Measurements from ENCODE around the gene ANKZF1.

Gene ANKZF1

DNA sequence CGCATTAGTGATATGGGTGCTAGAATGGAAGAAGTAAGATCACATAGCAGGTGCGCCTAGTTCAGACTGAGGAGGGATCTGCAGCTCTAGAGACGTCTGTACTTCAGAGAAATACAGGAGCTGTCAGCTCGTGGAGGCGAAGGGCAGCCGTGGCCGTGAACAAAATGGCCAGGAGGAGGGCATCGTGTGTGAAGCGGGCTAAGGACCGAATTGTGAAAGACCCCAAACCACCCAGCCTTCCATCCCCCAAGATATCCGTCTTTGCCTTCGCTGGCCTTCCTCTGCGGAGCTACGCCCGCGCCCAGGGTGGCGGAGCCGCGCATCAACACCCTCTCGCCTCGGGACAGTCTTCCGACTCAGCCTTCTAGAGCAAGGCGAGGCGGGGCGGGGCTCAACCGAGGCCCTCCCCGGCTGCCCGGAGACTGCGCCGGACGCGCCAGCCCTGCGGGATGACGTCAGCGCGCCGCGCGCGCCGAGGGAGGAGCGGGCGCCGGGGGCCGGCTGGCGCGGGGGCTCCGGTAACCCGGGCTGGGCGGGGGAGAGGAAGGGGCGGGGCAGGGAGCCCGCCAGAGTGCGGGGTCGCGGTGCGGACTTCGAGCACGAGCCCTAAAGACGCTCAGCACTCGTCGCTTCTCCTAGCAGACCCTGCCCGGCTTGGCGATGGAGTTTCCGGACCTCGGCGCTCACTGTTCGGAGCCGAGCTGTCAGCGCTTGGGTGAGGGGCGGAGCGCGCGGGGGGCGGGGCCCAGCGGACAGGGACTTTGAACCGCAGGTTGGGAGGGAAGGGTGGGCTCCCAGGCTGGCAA lies 23.1 kb upstream of the ANKZF1 start, which contains the start of gene ZFAND2B:
Gene ZFAND2B, plus strand, starts transcription at position 455 of the 806 bp plus-strand sequence. Its CDS starts 206 bp downstream, at position 661.
- peak within 1 kb of the TSS; percentile 64 for H3K4me3 ChIP-seq (ENCODE audit: low read depth, low read length)
- peak; percentile 67 for DNase-seq (ENCODE audit: low read depth)

DNA sequence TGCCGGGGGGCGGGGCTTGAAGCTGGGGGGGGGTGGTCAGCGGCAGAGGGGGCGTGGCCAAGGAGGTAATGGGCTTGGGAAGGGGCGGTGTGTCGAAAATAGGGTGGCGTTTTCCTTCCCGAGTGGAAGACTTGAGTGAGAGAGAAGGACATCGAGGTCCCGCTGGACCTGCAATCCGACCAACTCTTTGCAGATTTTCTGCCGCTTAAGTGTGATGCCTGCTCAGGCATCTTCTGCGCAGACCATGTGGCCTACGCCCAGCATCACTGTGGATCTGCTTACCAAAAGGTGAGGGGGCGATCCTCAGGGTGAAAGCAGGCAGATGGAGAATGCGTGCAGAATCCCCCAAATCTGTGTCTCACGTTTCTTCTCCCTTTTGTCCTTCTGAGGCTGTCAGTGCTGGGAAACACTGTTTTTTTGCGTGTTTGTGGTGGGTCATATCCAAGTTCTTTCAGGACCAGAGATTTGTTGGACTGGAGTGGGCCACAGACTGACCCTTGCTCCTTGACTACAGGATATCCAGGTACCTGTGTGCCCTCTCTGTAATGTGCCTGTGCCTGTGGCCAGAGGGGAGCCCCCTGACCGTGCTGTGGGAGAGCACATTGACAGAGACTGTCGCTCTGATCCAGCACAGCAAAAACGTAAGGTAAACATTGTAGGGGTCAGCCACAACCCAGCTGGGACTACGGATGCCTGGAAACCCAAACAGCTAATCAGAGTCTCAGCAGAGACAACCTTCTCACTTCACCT lies 22.3 kb upstream of the ANKZF1 start:
- H3K4me3 ChIP-seq (ENCODE audit: low read depth, low read length): peak overlapping the region; percentile 64
- no peak for DNase-seq (ENCODE audit: low read depth)

DNA sequence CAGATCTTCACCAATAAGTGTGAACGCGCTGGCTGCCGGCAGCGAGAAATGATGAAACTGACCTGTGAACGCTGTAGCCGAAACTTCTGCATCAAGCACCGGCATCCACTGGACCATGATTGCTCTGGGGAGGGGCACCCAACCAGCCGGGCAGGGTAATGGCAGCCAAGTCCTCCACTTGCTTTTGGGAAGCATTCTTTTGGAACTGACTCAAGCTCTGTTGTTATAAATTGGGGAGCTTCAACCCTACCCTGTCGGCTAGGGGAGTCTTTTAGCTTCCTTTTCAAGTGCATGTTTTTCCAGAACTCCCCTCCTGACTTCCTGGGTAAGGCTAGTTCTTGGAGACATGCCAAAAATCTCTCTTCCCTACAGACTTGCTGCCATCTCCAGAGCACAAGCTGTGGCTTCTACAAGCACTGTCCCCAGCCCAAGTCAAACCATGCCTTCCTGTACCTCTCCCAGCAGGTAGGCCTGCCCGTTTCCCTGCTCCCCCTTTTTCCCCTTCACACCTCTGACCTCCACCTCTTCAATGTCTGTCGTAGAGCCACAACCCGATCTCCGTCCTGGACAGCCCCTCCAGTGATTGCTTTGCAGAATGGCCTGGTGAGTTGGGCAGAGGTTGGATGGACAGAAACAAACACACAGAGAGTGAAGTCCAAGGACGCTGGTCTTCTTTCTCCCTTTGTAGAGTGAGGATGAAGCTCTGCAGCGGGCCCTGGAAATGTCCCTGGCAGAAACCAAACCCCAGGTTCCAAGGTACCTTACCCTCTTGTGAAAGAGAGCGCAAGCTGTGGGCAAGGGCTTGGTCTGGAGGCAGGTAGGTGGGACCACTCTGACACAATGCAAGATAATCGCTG lies 21.5 kb upstream of the ANKZF1 start:
- no peak for DNase-seq (ENCODE audit: low read depth)
- peak overlapping the region; percentile 64 for H3K4me3 ChIP-seq (ENCODE audit: low read depth, low read length)

DNA sequence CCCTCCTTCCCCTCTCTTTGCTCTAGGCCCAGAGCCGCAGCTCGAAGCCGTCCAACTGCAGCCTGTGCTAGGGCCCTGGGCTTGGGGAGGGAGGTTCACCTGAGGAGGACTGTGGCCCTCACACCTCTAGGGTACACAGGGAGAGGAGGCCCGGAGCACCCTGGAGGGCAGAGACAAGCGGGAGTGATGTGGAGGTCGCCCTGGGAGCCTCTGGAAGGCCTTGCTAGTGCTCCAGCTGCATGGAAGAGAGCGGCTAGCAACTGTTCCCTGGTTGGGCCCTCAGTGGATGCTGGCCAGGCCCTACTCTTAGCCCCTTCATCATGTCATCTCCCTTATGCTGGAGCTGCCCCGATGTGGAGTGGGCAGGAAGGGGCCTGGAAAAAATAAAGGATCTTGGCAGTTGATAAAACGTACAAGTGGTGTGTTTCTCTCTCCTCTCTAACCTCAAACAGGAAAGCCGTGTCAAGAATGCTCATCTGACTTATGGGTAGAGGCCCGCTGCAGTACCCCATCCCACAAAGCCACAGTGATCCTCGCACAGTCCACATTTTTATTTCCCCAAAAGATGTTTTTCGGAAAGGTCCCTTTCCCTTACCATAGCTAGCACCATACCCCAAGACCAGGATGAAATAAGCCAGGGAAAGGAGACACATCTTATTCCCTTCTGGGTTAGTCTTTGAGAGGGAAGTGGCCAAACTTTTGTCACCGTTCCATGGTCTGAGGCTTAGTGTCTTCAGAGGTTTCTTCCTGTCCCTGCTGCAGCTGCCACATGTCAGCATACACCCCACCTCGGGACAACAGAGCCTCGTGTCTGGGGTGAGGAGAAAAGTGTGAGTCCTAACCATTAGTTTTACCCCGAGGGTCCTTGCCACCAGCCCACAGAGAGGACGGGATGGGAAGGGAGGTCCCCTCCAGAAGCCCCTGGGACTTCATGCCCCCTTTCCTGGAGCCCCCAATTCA lies 20.1 kb upstream of the ANKZF1 start:
- H3K4me3 ChIP-seq (ENCODE audit: low read depth, low read length): no peak overlapping the region
- DNase-seq (ENCODE audit: low read depth): no peak

DNA sequence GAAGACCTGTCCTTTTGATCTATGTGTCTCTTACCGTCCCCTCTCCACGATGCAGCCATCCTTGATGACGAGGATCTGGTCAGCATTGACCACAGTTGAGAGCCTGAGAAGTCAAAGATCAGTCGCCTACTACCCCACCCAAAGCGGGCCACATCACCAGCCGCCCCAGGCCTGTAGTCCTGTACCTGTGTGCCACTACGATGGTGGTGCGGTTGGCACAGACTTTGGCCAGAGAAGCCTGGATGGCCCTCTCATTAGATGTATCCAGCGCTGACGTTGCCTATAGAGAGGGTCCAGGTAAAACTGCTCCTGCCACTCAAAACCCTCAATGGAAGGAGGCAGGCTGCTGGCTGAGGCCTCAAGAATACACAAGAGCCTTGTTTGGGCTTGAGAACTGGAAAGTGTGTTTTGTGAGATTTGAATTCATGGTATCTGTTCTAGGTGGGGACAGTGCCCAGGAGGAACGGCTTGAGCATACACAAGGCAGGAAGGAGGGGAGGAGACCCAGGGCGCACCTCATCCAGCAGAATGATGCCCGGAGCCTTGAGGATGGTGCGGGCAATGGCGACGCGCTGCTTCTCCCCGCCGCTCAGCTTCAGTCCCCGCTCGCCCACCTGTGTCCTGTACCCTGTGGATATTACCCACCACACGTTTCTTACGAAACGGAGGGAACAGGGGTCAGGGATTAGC lies 19.3 kb upstream of the ANKZF1 start:
- no peak overlapping the region for H3K4me3 ChIP-seq (ENCODE audit: low read depth, low read length)
- DNase-seq (ENCODE audit: low read depth): no peak

DNA sequence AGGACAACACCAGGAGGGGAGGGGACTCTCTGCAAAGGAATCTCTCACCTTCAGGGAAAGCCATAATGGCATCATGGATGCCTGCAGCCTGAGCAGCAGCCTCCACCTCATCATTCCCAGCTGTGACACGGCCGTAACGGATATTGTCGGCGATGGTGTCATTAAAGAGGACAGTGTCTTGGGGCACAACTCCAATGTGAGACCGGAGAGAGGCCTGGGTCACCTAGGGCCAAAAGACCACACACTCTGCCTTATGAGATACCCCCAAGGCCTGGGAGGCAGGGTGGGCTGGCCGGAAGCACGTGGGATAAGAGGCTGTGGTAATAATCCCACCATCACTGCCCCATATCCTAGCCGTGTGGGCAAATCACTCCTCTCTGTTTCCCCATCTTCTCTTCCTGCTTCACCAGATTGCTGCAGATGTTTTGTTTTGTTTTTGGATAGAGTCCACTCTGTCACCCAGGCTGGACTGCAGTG lies 18.7 kb upstream of the ANKZF1 start:
- no peak overlapping the region for H3K4me3 ChIP-seq (ENCODE audit: low read depth, low read length)
- DNase-seq (ENCODE audit: low read depth): no peak

DNA sequence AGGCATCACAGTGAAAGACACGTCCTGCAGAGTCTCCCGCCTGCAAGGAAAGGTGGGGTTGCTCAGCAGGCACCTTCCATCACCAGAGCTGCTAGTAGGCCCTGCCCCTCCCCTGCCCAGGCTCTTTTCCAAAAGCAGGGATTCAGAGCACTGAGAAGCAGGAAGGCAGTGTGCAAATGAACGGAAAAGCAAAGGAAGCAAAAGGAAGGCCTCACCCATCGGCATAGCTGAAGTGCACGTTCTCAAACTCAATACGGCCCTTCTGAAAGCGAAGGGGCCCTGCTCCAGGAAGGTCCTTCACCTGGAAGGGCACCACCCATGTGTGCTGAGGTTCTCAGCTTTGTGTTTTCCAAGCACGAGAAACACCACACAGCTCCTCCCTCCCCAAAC lies 16.6 kb upstream of the ANKZF1 start:
- DNase-seq (ENCODE audit: low read depth): no peak
- H3K4me3 ChIP-seq (ENCODE audit: low read depth, low read length): no peak overlapping the region

DNA sequence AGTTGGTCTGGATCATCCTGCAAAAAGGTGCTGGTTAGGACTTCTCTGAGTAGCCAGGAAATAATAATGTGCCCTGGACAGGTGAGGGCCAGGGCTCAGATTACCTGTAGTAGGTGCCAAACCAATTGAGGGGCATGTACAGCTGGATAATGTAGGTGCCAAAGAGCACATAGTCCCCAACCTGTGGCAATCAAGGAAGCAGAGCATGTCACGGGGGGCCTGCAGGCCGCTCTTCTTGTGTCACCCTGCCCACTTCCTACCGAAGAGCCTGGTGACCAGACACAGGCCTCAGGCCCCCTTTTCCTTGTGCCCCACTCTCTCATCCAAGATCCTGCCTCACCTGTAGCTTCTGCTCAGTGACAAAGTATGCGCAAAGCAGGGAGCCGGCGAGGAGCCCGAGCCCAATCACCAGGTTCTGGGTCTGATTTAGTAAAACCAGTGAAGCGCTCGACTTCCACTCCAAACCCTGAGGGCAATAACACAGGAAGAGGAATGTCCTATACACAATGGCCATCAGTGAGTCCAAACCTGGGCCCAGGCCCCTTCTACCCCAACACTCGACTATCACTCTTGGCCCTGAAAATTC lies 16.0 kb upstream of the ANKZF1 start:
- no peak for DNase-seq (ENCODE audit: low read depth)
- no peak overlapping the region for H3K4me3 ChIP-seq (ENCODE audit: low read depth, low read length)

DNA sequence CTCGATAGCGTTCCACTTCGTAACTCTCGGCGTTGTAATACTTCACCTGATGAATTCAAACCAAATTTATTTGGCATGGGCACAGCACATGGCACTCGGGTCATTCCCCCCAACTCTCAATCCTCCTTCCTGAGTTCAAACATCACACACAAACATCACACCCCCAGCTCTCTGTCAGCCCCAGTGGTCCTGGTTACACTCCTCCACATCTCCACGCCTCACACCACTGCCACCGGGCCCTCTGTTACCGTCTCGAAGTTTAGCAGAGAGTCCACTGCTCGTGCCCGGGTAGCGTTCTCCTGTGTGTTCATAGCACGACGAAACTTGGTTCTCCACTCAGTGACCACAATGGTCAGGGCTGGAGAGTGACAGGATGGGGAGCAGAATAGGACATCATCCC lies 15.5 kb upstream of the ANKZF1 start:
- DNase-seq (ENCODE audit: low read depth): no peak
- no peak overlapping the region for H3K4me3 ChIP-seq (ENCODE audit: low read depth, low read length)

DNA sequence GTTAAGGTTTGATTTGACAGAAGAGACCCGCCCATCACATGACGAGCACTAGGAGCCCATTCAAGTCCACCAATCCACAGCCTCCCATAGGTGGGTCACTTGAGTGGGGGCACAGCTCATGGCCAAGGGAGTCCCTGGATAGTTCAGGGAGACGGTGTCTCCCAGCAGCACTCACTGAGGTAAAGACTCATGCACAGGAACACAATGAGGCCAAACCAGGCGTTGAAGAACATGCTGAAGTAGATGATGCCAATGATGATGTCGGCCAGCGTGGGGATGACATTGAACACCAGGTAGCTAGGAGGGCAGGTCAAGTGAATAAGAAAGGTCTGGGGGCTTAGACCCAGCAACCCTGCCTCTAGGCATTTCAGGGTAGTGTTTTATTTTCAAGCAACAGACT lies 14.8 kb upstream of the ANKZF1 start:
- no peak for DNase-seq (ENCODE audit: low read depth)
- no peak overlapping the region for H3K4me3 ChIP-seq (ENCODE audit: low read depth, low read length)

DNA sequence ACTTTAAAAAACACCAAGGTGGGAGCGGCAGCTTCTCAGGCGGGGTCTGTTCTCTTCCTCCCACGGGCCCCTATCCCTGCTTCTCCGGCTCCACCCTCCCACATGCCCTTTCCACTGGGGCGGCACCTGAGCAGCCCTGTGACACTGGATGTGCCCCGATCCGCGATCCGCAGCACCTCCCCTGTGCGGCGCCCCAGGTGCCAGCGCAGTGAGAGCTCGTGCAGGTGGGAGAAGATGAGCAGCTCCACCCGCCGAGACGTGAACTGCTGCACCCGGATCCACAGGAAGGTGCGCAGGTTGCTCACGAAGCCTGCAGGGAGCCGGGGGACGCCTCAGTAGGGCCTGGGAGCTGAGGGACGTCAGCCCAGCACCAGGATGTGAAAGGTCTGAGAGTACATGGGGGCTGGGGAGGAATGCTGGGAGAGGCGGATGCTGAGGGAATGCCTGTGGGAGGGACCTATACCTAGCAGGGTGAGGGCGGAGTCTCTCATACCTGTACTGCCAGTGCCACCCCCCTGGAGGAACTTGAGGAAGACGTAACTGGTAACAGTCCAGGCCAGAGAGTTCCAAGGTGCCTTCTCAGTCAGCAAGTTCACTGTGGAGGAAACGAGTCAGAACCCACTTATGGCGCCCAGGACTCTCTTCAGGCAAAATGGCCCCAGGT lies 13.6 kb upstream of the ANKZF1 start:
- H3K4me3 ChIP-seq (ENCODE audit: low read depth, low read length): no peak overlapping the region
- DNase-seq (ENCODE audit: low read depth): no peak

DNA sequence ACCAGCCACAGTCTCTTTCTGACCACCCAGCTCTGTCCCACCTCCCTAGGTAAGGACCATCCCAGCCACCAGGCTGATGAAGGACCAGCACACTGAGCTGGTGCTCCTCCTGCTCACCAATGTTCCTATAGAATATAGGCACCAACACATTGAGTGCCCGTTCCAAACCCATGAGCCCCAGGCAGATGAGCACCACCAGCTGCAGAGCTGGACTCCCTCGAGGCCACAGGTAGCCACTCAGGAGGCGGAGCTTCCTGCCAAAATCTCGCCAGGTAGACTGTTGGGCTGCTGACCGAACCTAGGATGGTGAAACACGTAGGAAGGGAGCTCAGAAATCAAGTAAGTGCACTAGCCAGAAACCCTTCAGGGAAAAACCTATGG lies 13.1 kb upstream of the ANKZF1 start:
- no peak overlapping the region for H3K4me3 ChIP-seq (ENCODE audit: low read depth, low read length)
- no peak for DNase-seq (ENCODE audit: low read depth)

DNA sequence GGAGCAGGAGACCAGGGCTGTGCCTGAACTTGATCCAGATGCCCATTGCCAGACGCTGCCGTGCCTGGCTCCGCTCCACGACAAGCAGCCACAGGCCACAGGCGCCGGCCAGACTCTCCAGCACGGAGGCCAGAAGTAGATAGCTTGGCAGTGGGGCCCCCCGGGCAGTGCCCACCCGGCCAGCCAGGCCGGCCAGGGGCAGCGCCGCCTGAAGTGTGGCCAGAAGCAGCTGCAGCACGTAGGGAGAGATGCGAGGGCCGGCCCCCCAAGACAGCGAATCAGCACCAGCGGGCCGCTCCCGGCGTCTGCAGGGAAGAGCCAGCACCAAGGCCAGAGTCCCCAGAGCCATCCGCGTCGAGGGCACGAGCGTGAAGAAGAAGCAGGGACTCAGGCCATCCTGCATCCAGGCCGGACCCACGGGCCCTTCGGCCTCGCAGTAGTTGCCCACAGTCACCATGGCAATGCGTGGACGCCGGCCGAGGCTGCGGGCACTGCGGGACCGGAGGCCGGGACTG lies 11.3 kb upstream of the ANKZF1 start:
- DNase-seq (ENCODE audit: low read depth): peak; percentile 45
- peak overlapping the region; percentile 61 for H3K4me3 ChIP-seq (ENCODE audit: low read depth, low read length)

DNA sequence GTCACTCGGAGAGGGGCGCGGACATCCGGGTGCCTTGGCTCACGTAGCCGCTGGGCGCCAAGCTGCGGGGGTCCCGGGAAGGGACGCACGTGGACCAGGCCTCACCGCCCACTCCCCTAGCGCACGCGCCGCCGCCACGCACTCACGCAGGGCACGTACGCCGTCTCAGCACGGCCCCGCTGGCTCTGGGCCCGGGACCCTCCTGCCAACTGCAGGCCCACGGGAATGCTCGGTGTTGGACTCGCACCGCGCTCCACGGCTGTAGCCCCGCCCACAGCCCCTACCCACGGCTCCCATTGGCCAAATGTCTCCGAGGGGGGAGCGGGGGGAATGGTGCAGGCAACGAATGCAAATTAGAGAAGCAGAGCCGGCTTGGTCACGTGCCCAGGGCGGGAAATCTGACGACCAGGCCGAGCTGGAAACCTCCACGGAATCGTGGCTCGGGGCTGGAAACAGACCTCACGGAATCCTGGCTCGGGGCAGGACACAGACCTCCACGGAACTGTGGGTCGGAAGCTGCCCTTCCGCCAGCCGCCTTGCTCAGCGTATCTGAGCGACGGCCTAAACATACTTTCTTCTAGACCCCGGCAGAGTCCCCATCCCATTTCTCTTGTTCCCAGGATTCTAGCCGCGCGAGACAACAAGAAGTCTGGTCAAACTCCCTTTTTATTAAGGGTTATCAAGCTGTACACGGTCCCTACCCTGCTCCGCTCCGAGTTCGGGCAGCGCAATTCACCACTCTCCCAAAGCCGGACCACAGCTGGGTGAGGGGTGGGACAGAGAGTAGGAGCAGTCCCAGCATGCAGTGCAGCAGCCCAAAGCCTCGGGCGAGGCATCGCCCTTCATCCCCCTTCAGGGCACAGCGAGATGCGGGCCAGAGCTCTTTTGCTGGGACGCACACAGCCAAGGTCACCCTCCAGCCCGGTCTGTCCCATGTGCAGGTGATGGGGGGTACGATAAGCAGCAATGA lies 10.6 kb upstream of the ANKZF1 start, which contains the start of gene ABCB6:
Gene ABCB6, minus strand, starts transcription at position 227 of the 970 bp plus-strand sequence. CDS start 285 bp downstream, outside the sequence.
- peak within 1 kb of the TSS; percentile 61 for H3K4me3 ChIP-seq (ENCODE audit: low read depth, low read length)
- DNase-seq (ENCODE audit: low read depth): peak; percentile 84

DNA sequence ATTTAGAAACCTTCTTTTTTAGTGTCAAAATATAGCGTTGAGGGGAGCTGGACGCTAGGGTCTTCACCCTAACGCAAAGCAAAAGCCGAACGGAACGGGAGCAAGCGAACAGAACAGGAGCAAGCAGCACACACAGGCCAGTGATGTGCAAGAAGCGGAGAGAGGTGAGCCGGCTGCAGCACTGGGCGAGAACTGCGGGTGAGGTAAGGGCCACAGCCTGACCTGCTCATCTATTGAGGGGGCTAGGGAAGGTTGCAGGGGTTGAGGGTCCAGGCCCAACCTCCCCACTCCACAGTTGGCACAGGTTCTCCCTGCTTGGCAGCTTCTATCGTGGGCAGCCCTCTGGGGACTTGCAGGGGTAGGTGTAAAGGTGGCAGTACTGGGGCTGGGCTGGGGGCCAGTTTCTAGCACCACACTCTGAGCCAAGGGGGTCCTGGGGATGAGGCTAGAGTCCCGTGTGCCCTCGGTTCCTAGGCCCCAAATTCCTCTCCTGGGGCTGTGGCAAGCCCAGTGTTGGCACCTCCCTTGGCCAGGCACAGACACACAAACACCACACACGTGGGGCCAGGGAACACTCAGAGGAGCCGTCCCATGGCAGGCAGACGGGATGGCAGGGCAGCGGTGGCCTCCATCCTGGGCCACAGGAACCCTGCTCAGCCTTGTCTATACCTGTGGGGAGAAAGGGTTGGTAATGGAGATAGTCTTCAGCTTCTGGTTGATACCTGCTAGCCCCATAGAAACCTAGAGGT lies 9.6 kb upstream of the ANKZF1 start:
- no peak for DNase-seq (ENCODE audit: low read depth)

More for the DNA sequence above, 9.6 kb upstream of the ANKZF1 start:
- H3K4me3 ChIP-seq (ENCODE audit: low read depth, low read length): no peak overlapping the region

Data from skeletal muscle cell (primary cell).